Ishikawa (cell line): ENCODE data around the gene HTRA1.

ENCODE experiments used
- CEBPB ChIP-seq: IDR thresholded peaks from 2 replicates; pipeline ENCODE4 v1.6.1; 2012
- CREB1 ChIP-seq: IDR thresholded peaks from 2 replicates; pipeline ENCODE4 v1.6.1; 2012; ENCODE audit warnings: low read depth
- EGR1 ChIP-seq: IDR thresholded peaks from 2 replicates; pipeline ENCODE4 v1.6.1; 2012
- EP300 ChIP-seq: IDR thresholded peaks from 2 replicates; pipeline ENCODE4 v1.6.1; 2012; ENCODE audit warnings: borderline replicate concordance
- FOXM1 ChIP-seq: IDR thresholded peaks from 2 replicates; pipeline ENCODE4 v1.6.1; 2012; ENCODE audit warnings: low read depth, borderline replicate concordance
- MAX ChIP-seq: IDR thresholded peaks from 2 replicates; pipeline ENCODE4 v1.6.1; 2012
- NFIC ChIP-seq: IDR thresholded peaks from 2 replicates; pipeline ENCODE4 v1.6.1; 2012
- RAD21 ChIP-seq: IDR thresholded peaks from 2 replicates; pipeline ENCODE4 v1.6.1; 2012; ENCODE audit warnings: low read depth
- REST ChIP-seq: IDR thresholded peaks from 2 replicates; pipeline ENCODE4 v1.6.1; 2012; ENCODE audit warnings: low read depth, mild to moderate bottlenecking
- TAF1 ChIP-seq: IDR thresholded peaks from 2 replicates; pipeline ENCODE4 v1.6.1; 2012; ENCODE audit warnings: low read depth, mild to moderate bottlenecking
- TCF12 ChIP-seq: IDR thresholded peaks from 2 replicates; pipeline ENCODE4 v1.6.1; 2012; ENCODE audit warnings: low read depth
- TEAD4 ChIP-seq: IDR thresholded peaks from 2 replicates; pipeline ENCODE4 v1.6.1; 2012
- USF1 ChIP-seq: IDR thresholded peaks from 2 replicates; pipeline ENCODE4 v1.6.1; 2012
- YY1 ChIP-seq: IDR thresholded peaks from 2 replicates; pipeline ENCODE4 v1.6.1; 2012; ENCODE audit warnings: low read depth
- ZBTB7A ChIP-seq: IDR thresholded peaks from 2 replicates; pipeline ENCODE4 v1.6.1; 2012; ENCODE audit warnings: low read depth

HTRA1 gene

GRCh38 chr10:122504610-122504950 lies 43.2 kb downstream of the HTRA1 start:
- 0 out of 2 replicates have a peak, but pooled peaks have one; percentile 32 for TF ChIP-seq YY1
- TF ChIP-seq NFIC: peak; percentile 97
- TF ChIP-seq REST: no peak

GRCh38 chr10:122505011-122505410 lies 43.7 kb downstream of the HTRA1 start:
- TF ChIP-seq REST (peak; percentile 16; the same call in 1 of the 2 replicates), ZBTB7A (no peak)

GRCh38 chr10:122505885-122506645 lies 44.7 kb downstream of the HTRA1 start:
- TF ChIP-seq TCF12 (no peak), TAF1 (no peak)

- TF ChIP-seq TCF12 (no peak), NFIC (no peak), TEAD4 (no peak), CREB1 (no peak), USF1 (no peak), TAF1 (no peak), REST (no peak), ZBTB7A (no peak), EP300 (no peak), EGR1 (no peak), YY1 (no peak), RAD21 (no peak)
These were observed 46.3 kb downstream of the HTRA1 start for GRCh38 chr10:122507616-122508015.

GRCh38 chr10:122508021-122508420 lies 46.7 kb downstream of the HTRA1 start:
- TF ChIP-seq RAD21 (no peak), EP300 (no peak), REST (no peak), USF1 (no peak), TEAD4 (no peak), FOXM1 (no peak), TCF12 (no peak), NFIC (no peak), CEBPB (no peak), TAF1 (no peak), EGR1 (no peak), ZBTB7A (no peak), MAX (no peak), YY1 (no peak), CREB1 (no peak)
